GM12891 (cell line): ENCODE data around the gene CCDC137.

ENCODE experiments used
- DNase-seq: peaks from one replicate; pipeline ENCODE4 v3.0.0; 2011; ENCODE audit warnings: low spot score; ENCODE audit not compliant: insufficient read length
- FAIRE-seq: peaks from 2 replicates; lab custom pipeline; 2011; peaks lifted over from hg19 to GRCh38; lab: Jason Lieb, UNC
- PAX5 ChIP-seq: IDR thresholded peaks from 2 replicates; pipeline ENCODE4 v1.6.1; 2011; ENCODE audit warnings: low read length, moderate library complexity, mild to moderate bottlenecking; ENCODE audit not compliant: insufficient read depth, severe bottlenecking
- POLR2A ChIP-seq: IDR thresholded peaks from 2 replicates; pipeline ENCODE4 v1.6.1; 2011; ENCODE audit warnings: low read depth, low read length, control low read depth
- POLR2AphosphoS5 ChIP-seq: IDR thresholded peaks from 2 replicates; pipeline ENCODE4 v1.6.1; 2011; ENCODE audit warnings: low read depth, low read length, control low read depth
- POU2F2 ChIP-seq: IDR thresholded peaks from 2 replicates; pipeline ENCODE4 v1.6.1; 2011; ENCODE audit warnings: low read depth, mild to moderate bottlenecking, control low read depth, low read length, moderate library complexity
- SPI1 ChIP-seq: IDR thresholded peaks from 2 replicates; pipeline ENCODE4 v1.6.1; 2011; ENCODE audit warnings: low read depth, low read length, control low read depth
- TAF1 ChIP-seq: IDR thresholded peaks from 2 replicates; pipeline ENCODE4 v1.6.1; 2011; ENCODE audit warnings: low read depth, low read length, control low read depth

Gene CCDC137

DNA sequence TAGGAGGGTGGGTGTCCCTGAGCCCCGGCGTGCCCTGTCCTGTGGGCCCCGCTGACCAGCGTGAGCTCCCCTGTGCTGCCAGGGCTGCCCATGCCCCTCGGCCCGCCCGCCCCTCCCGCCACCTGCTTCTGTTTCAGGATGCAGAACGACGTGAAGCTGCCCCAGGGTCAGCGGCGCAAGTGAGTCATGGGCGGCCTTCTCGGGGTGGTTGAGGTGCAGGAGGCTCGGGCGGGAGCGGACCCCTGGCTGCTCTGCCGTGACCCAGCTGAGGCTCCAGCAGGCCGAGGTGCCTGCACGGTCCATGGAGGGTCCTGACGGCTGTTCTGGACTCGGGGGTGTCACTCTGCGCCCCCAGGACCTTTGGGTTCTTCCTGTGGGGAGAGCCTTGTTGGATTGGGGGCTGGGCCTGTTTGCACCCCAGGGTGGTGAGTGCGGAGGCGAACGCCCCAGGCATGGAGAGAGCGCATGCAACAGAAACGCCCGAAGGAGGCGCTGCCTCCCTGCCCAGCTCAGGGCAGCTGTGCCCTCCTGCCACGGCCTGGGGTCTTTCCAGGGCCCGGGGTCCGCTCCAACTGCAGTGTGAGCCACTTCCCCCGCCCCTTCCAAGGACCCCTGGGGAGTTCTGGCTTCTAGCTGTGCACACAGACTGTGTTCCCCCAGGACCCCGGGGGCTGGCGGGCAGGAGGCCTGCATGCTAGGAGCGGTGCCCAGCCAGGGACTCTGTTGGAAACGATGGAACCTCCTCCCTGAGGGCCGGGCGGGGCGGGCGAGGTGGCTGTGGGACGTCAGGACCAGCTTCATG is 49.5 kb downstream of the CCDC137 start:
- FAIRE-seq (no peak), DNase-seq (no peak)
- TF ChIP-seq TAF1 (no peak), POLR2A (no peak), PAX5 (no peak), POLR2AphosphoS5 (no peak), SPI1 (no peak), POU2F2 (no peak)

GRCh38 chr17:81716674-81716996 is 50.1 kb downstream of the CCDC137 start:
- no peak for FAIRE-seq
- DNase-seq = no peak
- TF ChIP-seq PAX5 (no peak), POU2F2 (no peak), TAF1 (no peak), SPI1 (no peak), POLR2A (no peak), POLR2AphosphoS5 (no peak)

- TF ChIP-seq POLR2A (no peak), POU2F2 (no peak), POLR2AphosphoS5 (no peak), TAF1 (no peak), PAX5 (no peak), SPI1 (no peak)
- FAIRE-seq (no peak), DNase-seq (no peak)
These were observed 50.7 kb downstream of the CCDC137 start for GRCh38 chr17:81717049-81717765.

DNA sequence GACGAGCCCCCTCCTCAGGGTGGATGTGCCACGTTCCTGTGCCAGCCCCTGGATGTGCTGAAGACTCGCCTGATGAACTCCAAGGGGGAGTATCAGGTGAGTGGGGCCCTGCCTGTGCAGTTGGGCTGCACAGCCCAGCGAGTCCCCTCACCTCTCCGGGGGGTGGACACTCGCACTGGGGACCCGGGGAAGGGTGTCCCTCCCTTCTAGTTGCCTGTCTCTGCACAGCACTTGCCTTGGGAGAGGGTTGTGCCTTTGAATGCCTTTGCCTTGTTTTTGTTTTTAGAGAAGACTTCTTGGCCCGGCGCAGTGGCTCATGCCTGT is 51.2 kb downstream of the CCDC137 start:
- TF ChIP-seq POLR2A (no peak), TAF1 (no peak), SPI1 (no peak), PAX5 (no peak), POLR2AphosphoS5 (no peak), POU2F2 (no peak)
- DNase-seq (no peak), FAIRE-seq (no peak)

- FAIRE-seq (no peak), DNase-seq (no peak)
- no peak for TF ChIP-seq POU2F2
- TF ChIP-seq POLR2A = no peak
- no peak for TF ChIP-seq SPI1
- TF ChIP-seq PAX5 = no peak
- TF ChIP-seq POLR2AphosphoS5 = no peak
- TF ChIP-seq TAF1 = no peak
These were observed 53.1 kb downstream of the CCDC137 start for GRCh38 chr17:81719410-81720266.

GRCh38 chr17:81720267-81721071 is 53.9 kb downstream of the CCDC137 start:
- DNase-seq (no peak), FAIRE-seq (no peak)
- no peak for TF ChIP-seq SPI1
- no peak for TF ChIP-seq POLR2AphosphoS5
- no peak for TF ChIP-seq POLR2A
- no peak for TF ChIP-seq POU2F2
- no peak for TF ChIP-seq PAX5
- TF ChIP-seq TAF1 = no peak

DNA sequence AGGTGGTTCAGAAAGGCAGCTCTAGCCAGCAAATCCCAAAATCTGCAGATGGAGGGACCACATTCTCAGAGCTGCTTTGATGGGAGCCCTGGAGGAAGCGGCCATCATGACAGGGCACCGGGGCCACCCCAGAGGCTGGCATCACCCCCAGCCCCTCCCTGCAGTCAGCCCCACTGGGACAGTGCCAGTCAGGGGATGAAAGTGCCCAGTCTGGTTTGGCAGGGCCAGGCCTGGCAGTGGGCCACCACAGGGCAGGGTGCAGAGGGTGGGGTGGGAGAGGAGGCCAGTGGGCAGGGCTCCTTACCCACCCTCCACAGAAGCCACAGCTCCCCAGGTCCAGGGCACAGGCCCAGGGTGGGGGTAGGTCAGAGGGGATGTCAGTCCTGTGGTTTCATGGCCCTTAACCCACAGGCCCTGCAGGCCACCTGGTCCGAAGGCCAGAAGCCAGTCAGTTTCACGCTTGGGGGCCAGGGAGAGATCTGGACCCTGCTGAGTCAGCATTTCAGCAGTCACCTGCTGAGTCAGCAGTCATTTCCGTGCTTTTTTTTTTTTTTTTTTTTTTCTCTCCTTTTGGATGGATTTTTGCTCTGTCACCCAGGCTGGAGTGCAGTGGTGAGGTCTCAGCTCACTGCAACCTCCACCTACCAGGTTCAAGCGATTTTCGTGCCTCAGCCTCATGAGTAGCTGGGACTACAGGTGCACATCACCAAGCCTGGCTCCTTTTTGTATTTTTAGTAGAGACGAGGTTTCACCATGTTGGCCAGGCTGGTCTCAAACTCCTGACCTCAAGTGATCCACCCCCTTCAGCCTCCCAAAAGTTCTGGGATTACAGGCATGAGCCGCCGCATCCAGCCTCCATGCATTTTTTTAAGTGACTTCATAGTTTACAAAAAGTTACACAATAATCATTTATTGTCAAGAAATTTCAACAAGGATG is 55.9 kb downstream of the CCDC137 start:
- DNase-seq (no peak), FAIRE-seq (no peak)
- TF ChIP-seq SPI1 (no peak), PAX5 (no peak), TAF1 (no peak), POLR2A (peak; percentile 34; the same call in 1 of the 2 replicates), POLR2AphosphoS5 (no peak), POU2F2 (no peak)
